HG03457 (cell line): ENCODE measurements around the gene MEX3A.
"Not testable (repeated sequence)": the region's sequence is repeated elsewhere in the genome, so short reads cannot be mapped to it uniquely, and the experiment has no call there.

ENCODE experiments used
- ATAC-seq: cut with Tn5 transposase; IDR thresholded peaks from one replicate; pipeline ENCODE4 v1.9.1; 2021; ENCODE audit warnings: moderate number of reproducible peaks; ENCODE audit not compliant: unreplicated experiment

Gene MEX3A

GRCh38 chr1:156082309-156083091, at the start of gene MEX3A:
Gene MEX3A (minus strand): TSS chr1:156082465. CDS start chr1:156081998, 467 bp downstream.
- ATAC-seq = no peak

- no peak for ATAC-seq
Measured at GRCh38 chr1:156130578-156130942, 48.3 kb upstream of the MEX3A start.

- no peak for ATAC-seq
Measured at GRCh38 chr1:156129687-156130577, 47.7 kb upstream of the MEX3A start.

- no peak for ATAC-seq
Measured at GRCh38 chr1:156128654-156129597, 46.7 kb upstream of the MEX3A start.

- ATAC-seq = no peak
Measured at GRCh38 chr1:156128308-156128653, 46.0 kb upstream of the MEX3A start.

GRCh38 chr1:156126630-156127534, 44.6 kb upstream of the MEX3A start:
- ATAC-seq = no peak

- no peak for ATAC-seq
Measured at GRCh38 chr1:156126043-156126629, 43.9 kb upstream of the MEX3A start.

- not testable (repeated sequence) for ATAC-seq
Measured at GRCh38 chr1:156125544-156125943, 43.3 kb upstream of the MEX3A start.

GRCh38 chr1:156124557-156125483, 42.6 kb upstream of the MEX3A start:
- ATAC-seq = no peak

- no peak for ATAC-seq
Measured at GRCh38 chr1:156123356-156124196, 41.3 kb upstream of the MEX3A start.

GRCh38 chr1:156122519-156123355, 40.5 kb upstream of the MEX3A start:
- no peak for ATAC-seq

- ATAC-seq = no peak
Measured at GRCh38 chr1:156122086-156122485, 39.8 kb upstream of the MEX3A start.

GRCh38 chr1:156121457-156121856, 39.2 kb upstream of the MEX3A start:
- no peak for ATAC-seq

- ATAC-seq = not testable (repeated sequence)
Measured at GRCh38 chr1:156121005-156121404, 38.7 kb upstream of the MEX3A start.

GRCh38 chr1:156120318-156120717, 38.1 kb upstream of the MEX3A start:
- no peak for ATAC-seq

- no peak for ATAC-seq
Measured at GRCh38 chr1:156119503-156120209, 37.4 kb upstream of the MEX3A start.
